Stimulated activated CD8-positive, alpha-beta memory T cell treated with anti-CD3 and anti-CD28 coated beads, Interleukin-12 subunit alpha, Interleukin-12 subunit beta, amount 100 ng/mL, for 1 hour (primary cell): Measurements from ENCODE around the gene OR1F1.
"Not testable (repeated sequence)": the region's sequence is repeated elsewhere in the genome, so short reads cannot be mapped to it uniquely, and the experiment has no call there.

ENCODE experiments used
- DNase-seq: peaks from one replicate; pipeline ENCODE4 v3.0.0-alpha.2; 2020; ENCODE audit warnings: low read depth

Gene OR1F1

DNA sequence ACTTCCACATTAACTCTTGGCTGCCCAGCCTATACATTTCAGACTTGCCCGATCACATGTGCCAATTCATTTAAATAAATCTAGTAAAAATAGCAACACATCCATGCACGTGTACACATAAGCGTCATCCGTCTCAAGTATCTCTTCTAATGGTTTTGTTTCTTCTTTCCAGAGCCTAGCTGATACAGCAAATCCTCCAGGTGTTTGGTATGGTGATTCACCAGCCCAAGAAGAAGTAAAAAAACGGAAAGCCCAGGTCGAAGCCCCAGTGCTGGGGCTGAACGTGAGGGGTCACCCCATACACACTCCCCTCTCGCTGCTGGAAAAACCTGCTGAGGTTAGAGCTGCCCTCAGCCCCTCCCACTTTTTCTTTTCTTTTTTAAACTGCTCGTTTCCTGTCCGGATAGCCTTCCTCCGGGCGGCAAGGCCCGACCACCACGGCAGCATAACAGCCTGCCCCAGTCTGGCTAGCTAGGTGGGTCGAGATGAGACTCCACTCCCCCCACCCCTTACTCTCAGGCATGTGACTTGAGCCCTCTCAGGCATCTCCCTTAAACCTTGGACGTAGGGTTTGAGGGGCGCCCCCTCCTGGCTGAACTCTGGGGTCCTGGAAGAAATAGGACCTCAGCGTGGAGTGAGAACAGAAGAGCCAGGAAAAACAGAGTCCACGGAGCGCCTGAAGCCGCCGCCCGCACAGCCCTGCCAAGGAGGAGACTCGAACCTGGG is 13.9 kb upstream of the OR1F1 start:
- DNase-seq: no peak

DNA sequence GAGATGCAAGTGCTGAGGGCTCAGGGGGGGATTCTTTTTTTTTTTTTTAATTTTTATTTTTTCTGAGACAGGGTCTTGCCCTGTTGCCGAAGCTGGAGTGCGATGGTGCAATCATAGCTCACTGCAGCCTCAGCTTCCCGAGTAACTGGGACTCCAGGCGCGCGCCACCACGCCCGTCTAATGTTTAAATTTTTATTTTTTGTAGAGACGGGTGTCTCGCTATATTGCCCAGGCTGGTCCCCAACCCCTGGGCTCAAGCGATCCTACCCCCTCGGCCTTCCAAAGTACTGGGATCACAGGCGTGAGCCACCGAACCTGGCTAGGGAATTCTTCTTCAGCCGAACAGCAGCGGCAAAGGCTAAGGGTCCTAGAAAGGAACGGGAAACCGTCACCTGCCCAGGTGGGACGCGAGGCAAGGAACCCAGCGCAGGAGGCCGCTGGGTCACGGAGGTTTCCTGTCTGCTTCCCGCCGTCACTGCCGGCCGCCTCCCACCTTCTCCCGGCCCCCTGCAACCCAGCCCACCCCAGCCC is 13.3 kb upstream of the OR1F1 start:
- no peak for DNase-seq

DNA sequence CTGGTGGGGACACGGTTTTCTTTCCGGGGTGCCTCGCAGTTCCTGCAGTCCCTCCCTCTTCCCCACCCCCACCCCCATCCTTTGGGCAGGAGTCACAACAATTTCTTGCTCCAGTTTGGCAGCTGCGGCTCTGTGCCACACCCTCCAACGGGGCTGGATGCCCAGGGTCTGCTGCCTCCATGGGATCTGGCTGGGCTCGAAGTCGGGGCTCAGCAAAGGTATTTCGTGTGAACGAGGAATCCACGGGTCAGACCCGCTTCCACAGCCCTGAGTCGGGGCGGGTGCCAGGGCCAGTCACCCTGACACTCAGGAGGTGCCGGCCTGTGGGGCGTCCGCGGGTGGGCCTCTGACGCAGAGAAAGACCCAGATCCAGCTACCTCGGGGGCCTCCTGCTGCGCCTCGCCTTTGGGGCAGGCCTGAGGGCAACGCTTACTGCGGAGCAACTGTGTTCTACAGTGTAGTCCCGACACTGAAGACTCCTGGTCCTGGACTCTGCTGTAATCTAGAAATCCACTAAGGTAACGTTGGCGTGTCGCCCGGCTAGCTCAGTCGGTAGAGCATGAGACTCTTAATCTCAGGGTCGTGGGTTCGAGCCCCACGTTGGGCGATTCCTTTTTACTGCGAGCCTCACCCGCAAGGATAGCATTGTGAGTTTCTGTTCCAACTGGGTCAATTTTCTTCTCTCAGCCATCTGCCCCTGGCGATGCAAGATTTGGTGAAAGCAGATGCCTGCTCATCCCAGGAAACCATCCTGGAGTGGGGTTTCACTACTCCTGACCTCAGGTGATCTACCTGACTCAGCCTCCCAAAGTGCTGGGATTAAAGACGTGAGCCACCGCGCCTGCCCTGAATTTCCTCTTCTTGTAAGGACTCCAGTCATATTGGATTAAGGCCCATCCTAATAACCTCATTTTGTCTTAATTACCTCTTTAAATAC is 12.6 kb upstream of the OR1F1 start:
- no peak for DNase-seq

DNA sequence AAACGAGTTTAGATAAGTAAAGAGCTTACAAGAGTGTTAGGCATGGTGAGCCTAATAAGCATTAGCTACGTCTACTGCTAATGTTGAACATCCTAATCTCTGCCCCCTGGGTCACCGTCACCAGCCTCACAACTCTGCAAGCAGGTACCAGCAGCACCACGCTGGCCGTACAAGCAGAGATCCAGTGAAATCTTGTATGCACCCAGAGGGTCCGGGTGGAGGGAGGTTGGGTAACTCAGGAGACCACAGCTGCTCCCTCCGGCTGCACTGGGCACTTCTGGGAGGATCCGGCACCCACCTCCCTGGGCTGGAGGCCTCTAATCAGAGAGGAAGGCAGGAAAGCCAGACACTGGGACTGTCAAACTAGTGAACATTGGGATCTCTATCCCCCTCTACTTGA is 8.4 kb upstream of the OR1F1 start:
- DNase-seq: no peak

DNA sequence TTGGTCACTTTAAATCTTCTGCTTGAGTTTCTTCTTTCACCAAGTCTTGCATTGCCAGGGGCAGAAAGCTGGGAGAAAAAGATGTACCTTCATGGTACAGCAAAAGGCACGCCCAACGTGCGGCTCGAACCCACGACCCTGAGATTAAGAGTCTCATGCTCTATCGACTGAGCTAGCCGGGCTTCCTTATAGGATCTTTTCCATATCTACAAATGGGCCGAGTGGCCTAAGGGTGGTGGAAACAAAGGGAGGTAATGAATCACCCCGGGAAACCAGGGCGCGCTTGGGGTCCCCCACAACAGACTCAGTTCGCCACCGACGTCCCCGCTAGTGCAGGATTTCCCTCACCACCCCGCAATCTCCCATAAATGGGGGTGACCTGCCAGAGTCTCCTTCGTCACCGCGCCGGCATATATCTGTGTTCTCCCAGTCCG is 7.5 kb upstream of the OR1F1 start:
- no peak for DNase-seq

DNA sequence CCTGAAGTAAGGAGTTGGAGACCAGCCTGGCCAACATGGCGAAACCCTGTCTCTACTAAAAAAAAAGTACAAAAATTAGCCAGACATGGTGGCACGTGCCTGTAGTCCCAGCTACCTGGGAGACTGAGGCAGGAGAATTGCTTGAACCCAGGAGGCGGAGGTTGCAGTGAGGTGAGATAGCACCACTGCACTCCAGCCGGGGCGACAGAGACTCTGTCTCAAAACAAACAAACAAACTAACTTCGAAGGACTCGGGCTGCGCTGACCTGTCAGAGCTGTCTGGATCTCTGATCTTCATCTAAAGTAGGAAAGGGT is 5.8 kb upstream of the OR1F1 start:
- DNase-seq: not testable (repeated sequence)

DNA sequence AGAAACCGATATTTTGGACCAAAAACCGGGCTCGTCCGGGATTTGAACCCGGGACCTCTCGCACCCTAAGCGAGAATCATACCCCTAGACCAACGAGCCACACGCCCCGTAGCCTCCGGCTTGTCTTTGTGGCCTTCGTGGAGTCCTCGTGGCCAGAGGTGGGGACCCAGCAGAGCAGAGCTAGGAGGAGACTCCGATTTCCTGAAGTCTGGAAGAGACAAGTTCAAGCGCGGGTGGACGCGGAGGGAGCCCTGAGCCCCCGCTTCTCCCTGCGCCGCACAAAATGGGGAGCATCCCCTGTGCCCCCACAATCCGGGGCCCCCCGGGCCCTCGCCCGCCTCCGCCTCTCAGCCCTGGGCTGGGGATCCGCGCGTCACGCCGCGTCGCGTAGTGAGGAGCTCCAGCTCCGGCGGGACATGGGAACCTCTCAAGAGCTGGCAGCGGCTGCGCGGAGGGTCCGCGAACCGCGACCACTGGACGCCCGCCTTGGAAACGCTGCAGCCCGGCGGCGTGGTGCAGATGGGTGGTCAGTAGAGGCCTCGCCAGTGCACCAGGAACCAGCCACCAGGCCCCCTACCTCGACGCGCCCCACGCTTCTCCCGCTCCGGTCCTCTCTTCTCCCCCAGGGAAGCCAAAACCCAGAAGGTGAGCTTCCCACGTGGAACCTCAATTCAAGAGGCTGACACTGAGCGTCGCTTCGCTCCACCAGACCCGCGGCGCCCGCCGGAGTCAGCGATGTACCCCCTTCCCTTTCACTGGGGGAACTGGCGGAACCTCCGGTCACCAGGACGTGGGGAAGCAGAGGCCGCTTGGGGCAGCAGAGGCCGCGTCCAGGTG is 5.2 kb upstream of the OR1F1 start:
- no peak for DNase-seq

DNA sequence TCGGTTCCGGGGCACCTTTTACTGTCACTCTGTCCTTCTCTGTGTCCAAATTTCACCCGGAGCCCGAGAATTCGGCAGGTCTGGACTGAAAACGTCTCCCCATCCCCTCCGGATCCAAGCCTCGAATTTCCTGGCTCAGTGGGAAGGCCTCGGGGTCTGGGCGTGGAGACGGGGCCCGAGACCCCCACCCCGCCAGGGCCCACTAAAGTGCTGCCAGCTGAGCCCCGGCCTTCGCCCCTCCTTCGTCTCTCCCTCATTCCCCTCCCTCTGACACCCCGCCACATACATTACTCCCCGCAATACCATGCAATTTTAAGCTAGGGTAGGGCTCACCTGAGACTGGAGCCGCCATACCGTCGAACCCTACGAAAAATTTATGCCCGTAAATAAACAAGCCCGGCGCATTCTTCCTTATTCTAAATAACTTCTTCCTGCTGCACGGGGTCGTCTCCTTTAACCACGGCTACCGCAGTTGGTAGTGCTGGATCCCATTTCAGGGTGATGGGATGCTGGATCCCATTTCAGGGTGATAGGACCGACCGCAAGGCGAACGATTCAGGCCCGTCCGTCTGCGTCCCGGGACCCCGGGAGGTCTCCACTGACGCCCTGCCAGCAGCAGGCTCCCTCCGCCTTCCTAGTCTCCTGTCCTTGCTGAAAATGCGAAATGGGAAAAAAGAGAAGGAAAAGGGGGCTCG is 4.4 kb upstream of the OR1F1 start:
- DNase-seq: no peak

DNA sequence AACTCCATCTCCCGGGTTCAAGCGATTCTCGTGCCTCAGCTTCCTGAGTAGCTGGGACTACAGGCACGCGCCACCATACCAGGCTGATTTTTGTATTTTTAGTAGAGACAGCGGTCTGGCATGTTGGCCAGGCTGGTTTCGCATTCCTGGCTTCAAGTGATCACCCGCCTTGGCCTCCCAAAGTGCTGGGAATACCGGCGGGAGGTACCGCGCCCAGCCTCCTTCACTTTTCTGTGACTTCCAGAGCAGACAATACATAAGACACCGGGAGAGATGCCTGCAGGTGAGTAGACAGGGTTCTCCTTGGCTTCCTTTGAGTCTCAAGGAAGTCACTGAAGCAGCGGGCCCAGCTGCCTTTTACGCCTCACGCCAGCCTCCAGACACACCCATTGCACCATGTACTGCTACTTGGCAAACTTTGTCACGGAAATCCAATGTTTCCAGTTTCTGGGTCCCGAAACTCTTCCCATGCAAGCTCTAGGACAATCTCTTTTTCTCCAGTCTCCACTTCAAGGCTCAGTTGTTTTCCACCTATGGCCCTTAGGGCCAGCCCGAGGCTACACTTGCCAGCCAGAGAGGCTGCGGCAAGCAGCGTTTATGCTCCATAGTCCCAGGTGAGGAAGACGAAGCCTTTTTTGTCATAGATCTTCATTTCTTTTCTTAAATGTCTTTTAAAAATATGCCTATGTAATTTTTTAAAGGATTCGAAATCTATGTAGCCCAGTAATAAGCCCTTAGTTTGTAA is 886 bp upstream of the OR1F1 start:
- DNase-seq: no peak

DNA sequence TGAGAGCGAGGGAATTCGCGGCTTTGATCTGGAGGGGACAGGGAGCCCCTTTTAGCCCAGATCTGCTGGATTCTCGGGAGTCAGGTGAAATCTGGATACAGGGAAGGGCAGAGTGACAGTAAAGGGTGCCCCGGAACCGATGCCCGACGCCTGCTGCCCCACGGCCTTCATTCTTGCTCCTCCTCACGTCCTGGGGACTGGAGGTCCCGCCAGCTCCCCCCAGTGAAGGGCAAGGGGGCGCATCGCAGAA is 596 bp downstream of the OR1F1 start:
- DNase-seq: no peak

DNA sequence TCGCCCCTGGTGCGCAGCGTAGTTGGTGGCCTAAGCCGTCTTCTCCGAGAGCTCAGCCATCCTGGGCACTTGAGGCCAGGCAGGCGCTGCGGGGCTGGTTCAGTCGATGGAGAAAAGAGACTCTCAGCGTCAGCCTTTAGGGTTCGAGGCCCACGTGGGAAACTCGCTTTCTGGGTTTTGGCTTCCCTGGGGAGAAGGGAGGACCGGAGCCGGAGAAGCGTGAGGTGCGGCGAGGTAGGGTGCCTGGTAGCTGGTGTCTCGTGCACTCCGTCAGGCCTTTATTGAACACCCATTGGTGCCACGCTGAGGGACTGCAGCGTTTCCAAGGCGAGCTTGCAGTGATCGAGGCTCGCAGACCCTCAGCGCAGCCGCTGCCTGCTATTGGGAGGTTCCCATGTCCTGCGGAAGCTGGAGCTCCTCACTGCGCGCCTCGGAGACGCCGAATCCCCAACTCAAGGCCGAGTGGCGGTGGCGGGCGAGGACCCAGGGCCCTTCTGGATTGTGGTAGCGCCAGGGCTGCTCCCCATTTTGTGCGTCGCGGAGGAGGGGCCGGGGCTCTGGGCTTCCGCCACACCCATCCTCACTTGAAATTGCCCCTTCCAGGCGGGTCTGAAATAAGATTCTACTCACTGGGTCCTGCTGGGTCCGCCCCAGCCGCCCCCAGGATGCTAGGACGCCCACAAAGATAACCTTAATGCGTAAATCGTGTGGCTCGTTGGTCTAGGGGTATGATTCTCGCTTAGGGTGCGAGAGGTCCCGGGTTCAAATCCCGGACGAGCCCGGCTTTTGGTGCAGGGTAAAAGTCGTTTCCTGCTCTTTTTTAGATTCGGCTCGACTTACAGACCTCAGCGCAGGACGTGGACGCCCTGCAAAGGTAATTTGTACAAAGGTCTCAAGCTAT is 1.2 kb downstream of the OR1F1 start:
- DNase-seq: no peak

DNA sequence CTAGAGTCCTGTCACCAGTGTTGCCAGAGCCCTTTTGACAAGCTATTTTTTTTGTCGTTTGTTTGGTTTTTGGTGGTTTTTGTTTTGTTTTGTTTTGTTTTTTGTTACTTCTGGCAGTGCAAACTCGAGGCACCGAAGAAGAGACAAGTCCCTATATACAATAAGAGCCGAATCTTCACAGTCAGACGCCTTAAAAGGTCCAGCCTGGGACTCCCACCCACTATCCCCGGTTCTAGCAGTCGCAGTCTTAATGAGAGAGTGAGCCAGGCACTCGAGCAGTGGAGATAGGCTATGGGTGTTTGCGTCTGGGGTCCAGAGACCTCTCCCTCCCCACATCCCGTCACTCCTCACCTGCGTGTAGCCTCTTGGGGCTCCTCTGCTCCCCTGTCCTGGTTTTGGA is 1.9 kb downstream of the OR1F1 start:
- DNase-seq: no peak

DNA sequence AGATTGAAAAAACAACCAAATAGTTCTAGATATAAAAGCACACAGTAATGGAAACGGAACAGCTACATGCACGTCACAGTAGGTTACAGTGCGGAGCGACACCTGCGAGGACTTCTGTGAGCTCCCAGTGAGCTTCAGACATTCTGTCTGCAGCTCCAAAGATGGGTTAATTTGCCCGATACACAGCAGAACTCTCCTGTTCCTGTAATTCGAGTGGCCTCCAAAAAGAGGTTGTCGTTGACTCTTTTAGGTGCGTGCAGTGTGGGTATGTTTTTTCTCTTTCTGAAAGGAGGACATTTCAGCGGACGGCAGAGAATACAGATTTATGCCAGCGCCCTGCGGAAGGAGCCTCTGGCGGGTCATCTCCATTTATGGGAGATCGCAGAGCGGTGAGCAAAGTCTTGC is 2.9 kb downstream of the OR1F1 start:
- no peak for DNase-seq

DNA sequence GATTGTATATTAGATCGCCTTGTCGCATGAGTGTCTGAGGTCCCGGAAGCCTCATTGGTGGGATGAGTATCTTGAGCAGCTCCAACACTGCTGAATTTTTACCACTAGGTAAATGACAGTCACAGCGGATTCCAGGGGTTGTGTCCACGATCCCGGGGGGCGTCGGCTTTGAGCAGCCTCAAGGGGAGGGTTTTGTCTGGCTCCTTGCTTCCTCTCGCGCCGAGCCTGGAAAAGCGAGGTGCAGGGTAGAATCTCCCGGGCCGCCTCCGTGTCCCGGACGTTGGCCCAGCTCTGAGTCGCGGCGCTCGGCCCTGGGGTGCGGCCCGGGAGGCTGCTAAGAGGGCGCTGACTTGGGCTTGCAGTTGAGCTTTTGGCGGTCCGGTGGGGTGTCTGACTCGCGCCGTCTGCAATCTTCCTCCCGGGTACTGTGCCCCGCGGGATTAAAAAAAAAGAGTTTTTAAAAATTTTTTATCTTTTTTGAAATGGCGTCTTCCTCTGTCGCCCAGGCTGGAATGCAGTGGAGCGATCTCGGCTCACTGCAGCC is 4.5 kb downstream of the OR1F1 start:
- no peak for DNase-seq

DNA sequence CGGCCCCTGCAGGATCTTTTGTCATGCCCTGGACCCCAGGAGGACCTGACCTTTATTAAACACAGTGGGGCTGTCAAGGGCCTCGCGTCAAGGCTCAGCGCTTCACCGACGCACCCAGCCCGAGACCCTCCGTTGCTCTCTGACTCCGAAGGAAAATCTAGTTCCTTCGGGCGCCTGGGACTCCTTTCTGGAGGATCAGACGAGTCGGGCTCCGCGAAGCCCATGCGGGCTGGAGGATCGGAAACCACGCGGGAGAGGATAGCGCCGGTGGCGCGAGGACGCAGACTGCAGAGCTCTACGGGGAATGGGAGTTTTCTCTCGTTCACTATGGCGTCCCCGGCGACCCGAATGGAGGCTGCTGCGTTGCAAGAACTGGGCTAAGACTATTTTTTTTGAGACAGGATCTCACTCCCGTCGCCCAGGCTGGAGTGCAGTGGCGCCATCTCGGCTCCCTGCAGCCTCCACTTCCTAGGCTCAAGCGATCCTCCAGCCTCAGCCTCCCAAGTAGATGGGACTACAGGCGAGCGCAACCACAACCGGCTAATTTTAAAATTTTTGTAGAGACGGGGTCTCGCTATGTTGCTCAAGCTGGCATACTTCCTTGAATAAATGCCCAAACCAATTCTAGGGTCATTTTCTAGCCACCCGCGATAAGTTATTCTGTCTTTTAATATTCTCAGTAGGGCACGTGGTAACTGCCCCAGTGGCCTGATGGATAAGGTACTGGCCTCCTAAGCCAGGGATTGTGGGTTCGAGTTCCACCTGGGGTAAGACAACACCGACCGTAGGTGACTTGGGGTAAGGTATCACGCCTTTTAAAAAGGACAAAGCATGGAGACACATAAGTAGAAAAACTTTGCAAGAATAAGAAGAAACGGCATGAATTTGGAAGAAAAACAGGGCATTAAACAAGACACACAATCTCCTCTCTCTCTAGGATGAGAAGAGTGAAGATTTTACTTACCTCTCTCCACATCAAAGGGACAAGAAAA is 5.5 kb downstream of the OR1F1 start:
- no peak for DNase-seq

DNA sequence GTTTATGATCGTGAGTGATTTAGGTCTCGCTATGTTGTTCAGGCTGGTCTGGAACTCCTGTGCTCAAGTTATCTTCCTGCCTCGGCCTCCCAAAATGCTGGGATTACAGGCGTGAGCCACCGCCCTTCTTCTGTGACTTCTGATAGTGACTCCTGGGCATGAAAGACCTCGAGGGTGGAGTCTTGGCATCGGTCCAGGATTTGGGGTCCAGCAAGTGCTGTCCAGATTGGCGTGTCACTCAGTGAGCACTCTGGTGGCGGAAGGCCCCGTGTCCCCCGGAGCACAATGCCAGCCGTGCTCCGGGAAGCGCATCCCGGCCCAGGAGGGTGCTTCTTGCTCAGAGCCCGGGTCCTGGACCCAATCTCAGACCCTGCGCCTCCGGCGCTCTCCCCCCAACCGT is 6.8 kb downstream of the OR1F1 start:
- no peak for DNase-seq

DNA sequence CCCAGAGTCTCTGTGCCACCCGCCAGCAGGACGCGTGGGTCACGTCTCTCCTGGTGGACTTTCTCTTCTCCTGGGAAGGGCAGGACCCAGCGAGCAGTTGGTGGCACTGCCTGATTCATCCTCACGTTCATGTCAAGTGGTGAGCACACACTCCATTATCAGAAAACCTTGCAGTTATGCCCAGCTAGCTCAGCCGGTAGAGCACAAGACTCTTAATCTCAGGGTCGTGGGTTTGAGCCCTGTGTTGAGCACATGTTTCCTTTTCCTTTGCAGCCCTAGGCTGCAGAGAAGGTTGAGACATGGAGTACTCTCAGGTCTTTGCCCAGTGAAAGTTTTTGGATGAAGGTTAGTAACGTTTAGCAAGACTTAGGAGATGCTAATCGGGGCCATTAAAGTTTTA is 8.0 kb downstream of the OR1F1 start:
- no peak for DNase-seq

DNA sequence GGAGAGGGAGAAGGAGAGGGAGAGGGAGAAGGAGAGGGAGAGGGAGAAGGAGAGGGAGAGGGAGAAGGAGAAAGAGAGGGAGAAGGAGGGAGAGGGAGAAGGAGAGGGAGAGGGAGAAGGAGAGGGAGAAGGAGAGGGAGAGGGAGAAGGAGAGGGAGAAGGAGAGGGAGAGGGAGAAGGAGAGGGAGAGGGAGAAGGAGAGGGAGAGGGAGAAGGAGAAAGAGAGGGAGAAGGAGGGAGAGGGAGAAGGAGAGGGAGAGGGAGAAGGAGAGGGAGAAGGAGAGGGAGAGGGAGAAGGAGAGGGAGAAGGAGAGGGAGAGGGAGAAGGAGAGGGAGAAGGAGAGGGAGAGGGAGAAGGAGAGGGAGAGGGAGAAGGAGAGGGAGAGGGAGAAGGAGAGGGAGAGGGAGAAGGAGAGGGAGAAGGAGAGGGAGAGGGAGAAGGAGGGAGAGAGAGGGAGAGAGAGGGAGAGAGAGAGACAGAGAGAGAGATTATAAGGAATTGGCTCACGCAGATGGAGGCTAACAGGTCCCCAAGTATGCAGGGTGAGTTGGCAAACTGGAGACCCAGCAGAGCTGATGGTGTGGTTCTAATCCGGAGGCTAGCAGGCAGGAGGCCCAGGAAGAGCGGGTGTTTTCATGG is 9.8 kb downstream of the OR1F1 start:
- not testable (repeated sequence) for DNase-seq
